ENCODE measurements around the gene STRA6. TPM values are rescaled to one million over a fixed set of nuclear protein-coding genes. Genes with fewer than 3 reads are reported as not detected.
A peak's percentile ranks its signal among the peaks of the same experiment; 100 is the strongest.
"Not testable (repeated sequence)": the region's sequence is repeated elsewhere in the genome, so short reads cannot be mapped to it uniquely, and the experiment has no call there.

Gene STRA6
- total RNA-seq, 1 donor from 2014 or later = 158 TPM

DNA sequence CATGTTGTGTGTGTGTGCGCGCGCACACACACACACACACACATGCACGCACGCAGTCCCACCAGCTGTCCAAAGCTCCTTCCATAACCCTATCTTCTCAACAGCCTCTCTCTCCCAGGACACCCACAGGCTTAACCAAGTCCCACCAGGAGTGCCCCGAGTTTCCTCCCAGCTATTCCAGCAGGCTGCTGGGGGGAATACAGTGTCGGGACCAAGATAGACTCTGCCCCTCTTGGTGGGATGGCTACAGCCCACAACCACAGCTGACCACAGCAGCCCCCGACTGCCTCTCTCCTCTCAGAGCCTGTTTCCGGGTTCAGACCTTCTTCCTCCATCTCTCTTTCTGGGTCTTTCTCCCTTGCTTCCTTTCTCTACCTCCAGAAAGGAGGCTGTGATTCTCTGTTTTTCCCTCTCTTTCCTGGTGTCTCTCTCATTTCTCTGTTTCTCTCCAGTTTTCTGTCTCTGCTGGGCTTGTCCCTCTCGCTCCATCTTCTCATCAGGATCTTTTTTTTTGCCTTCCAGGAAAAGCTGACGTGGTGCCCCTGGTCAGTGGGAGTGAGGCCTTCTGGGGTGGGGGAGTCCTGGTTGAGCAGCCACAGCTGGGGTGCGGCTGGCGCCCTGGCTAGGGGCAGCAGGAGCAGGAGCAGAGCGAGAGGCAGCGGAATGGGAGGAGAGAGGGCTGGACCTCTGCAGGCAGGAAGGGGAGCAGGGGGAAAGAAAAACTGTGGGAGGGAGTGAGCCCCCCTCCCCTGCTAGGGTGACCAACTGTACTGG is 32.3 kb downstream of the STRA6 start:
- H3K27me3 Mint-ChIP-seq = peaks cover 13% of the 10 kb centered on the region
- H3K9me3 Mint-ChIP-seq = no peaks in the 10 kb centered on the region
- H3K4me3 Mint-ChIP-seq = peak overlapping the region; percentile 44
- no peaks in the 10 kb centered on the region for H3K36me3 Mint-ChIP-seq
- H3K4me1 Mint-ChIP-seq (ENCODE audit: unreplicated experiment) = peaks cover 43% of the 10 kb centered on the region
- TF ChIP-seq, protein P1, sequence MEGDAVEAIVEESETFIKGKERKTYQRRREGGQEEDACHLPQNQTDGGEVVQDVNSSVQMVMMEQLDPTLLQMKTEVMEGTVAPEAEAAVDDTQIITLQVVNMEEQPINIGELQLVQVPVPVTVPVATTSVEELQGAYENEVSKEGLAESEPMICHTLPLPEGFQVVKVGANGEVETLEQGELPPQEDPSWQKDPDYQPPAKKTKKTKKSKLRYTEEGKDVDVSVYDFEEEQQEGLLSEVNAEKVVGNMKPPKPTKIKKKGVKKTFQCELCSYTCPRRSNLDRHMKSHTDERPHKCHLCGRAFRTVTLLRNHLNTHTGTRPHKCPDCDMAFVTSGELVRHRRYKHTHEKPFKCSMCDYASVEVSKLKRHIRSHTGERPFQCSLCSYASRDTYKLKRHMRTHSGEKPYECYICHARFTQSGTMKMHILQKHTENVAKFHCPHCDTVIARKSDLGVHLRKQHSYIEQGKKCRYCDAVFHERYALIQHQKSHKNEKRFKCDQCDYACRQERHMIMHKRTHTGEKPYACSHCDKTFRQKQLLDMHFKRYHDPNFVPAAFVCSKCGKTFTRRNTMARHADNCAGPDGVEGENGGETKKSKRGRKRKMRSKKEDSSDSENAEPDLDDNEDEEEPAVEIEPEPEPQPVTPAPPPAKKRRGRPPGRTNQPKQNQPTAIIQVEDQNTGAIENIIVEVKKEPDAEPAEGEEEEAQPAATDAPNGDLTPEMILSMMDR (conservative IDR thresholded peaks at IDR 0.05) = no peak
- peak; percentile 50 for DNase-seq (ENCODE audit: extremely low spot score, unreplicated experiment)
- H3K27ac Mint-ChIP-seq = peak overlapping the region; percentile 33

DNA sequence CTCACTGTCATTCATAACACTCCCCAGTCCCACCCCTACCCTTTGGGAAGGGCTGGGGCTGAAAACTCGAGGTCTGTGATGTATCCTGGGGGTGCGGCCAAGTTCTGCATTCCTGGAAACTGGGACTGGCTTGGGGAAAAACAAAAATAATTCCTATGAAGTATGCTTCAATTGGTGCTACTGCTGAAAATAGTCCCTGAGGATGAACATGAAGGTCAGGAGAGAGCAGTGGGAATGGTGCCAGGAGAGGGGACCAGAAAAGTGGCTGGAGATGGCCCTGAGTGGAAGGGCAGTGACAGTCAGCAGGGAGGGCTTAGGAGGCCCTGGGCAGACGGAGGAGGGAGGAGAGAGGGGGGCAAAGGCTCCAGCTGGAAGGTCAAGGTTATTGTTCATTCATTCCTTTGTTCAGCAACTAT is 33.9 kb downstream of the STRA6 start:
- H3K4me1 Mint-ChIP-seq (ENCODE audit: unreplicated experiment) = peaks cover 39% of the 10 kb centered on the region
- H3K9me3 Mint-ChIP-seq = peaks cover 4% of the 10 kb centered on the region
- H3K36me3 Mint-ChIP-seq = no peaks in the 10 kb centered on the region
- TF ChIP-seq, protein P1 (conservative IDR thresholded peaks at IDR 0.05) = no peak
- no peak overlapping the region for H3K4me3 Mint-ChIP-seq
- no peak for DNase-seq (ENCODE audit: extremely low spot score, unreplicated experiment)
- H3K27ac Mint-ChIP-seq = no peak overlapping the region
- peaks cover 20% of the 10 kb centered on the region for H3K27me3 Mint-ChIP-seq

DNA sequence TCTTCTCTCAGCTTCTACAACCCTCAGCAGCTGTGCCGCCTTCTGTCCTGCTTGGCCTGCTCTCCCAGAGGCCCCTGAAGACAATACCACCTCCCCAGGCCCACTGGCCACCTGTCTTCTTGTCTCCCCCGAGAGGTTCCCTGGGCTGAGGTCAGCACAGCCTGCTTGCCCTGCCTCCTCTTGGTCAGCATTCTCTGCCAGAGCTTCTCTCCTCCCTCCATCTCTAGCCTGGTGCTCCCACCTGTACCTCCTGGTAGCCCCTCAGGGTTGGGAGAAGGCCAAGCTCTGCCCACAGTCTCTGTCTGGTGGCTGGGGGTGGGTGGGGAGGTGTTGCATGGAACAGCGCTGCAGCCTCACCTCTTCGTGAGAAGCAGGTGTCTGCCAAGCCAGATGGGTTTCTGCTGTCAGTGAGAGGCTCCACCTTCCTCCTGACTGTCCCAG is 34.7 kb downstream of the STRA6 start:
- Mint-ChIP-seq H3K27me3 (peaks cover 15% of the 10 kb centered on the region), H3K4me3 (no peak overlapping the region), H3K36me3 (no peaks in the 10 kb centered on the region), H3K27ac (no peak overlapping the region), H3K4me1 (ENCODE audit: unreplicated experiment) (peaks cover 32% of the 10 kb centered on the region), H3K9me3 (peaks cover 4% of the 10 kb centered on the region)
- TF ChIP-seq, protein P1 (conservative IDR thresholded peaks at IDR 0.05) = no peak
- no peak for DNase-seq (ENCODE audit: extremely low spot score, unreplicated experiment)

DNA sequence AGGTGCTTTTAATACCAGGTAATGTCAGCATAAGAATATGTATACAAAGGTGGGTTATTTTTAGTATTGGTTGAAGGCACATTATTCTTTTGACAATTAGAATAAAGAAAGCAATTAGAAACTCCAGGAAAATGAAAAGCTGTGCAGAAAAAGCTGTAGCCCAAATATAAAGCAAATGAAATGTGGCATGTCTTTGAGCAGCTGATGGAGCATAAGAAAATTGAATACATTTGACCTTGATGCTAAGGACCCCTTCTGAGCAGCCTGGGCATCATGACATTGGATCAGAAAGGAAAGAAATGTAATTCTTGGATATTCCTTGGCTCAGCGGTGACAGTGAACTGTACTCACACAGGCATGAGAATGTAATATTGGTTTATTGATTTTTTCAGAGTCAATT is 37.1 kb downstream of the STRA6 start:
- peaks cover 22% of the 10 kb centered on the region for H3K4me1 Mint-ChIP-seq (ENCODE audit: unreplicated experiment)
- no peak overlapping the region for H3K27ac Mint-ChIP-seq
- peaks cover 15% of the 10 kb centered on the region for H3K27me3 Mint-ChIP-seq
- no peak overlapping the region for H3K4me3 Mint-ChIP-seq
- no peaks in the 10 kb centered on the region for H3K36me3 Mint-ChIP-seq
- no peak for DNase-seq (ENCODE audit: extremely low spot score, unreplicated experiment)
- TF ChIP-seq, protein P1 (conservative IDR thresholded peaks at IDR 0.05) = no peak
- H3K9me3 Mint-ChIP-seq = peaks cover 4% of the 10 kb centered on the region

DNA sequence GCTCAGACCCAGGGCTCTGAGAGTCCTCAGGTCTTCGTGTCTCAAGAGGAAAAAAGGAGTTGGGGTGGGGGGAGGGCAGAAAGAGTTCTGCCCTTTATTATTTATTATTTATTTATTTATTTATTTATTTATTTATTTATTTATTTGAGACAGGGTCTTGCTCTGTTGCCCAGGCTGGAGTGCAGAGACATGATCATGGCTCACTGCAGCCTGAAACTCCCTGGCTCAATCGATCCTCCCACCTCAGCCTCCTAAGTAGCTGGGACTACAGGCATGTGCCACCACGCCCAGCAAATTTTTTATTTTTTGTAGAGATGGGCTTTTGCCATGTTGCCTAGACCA is 40.4 kb downstream of the STRA6 start:
- not testable (repeated sequence) for H3K9me3 Mint-ChIP-seq; DNase-seq (ENCODE audit: extremely low spot score, unreplicated experiment); H3K27ac Mint-ChIP-seq; H3K4me3 Mint-ChIP-seq; H3K36me3 Mint-ChIP-seq
- Mint-ChIP-seq H3K27me3 (peaks cover 12% of the 10 kb centered on the region), H3K4me1 (ENCODE audit: unreplicated experiment) (peaks cover 12% of the 10 kb centered on the region)

DNA sequence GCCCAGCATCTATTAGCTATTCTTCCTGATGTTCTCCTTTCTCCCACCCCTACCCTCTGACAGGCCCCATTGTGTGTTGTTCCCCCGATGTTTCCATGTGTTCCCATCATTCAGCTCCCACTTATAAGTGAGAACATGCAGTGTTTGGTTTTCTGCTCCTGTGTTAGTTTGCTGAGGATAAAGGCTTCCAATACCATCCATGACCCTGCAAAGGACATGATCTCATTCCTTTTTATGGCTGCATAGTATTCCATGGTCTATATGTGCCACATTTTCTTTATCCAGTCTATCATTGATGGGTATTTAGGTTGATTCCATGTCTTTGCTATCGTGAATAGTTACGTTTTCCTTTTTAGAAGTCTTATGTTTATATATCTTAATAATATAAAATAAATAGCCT is 42.2 kb downstream of the STRA6 start:
- DNase-seq (ENCODE audit: extremely low spot score, unreplicated experiment); H3K4me3 Mint-ChIP-seq; H3K36me3 Mint-ChIP-seq; H3K27ac Mint-ChIP-seq; H3K9me3 Mint-ChIP-seq: not testable (repeated sequence)
- Mint-ChIP-seq H3K27me3 (peaks cover 16% of the 10 kb centered on the region), H3K4me1 (ENCODE audit: unreplicated experiment) (peaks cover 24% of the 10 kb centered on the region)
